GM18867 (cell line): ENCODE measurements around the gene C1orf226.
"Not testable (repeated sequence)": the region's sequence is repeated elsewhere in the genome, so short reads cannot be mapped to it uniquely, and the experiment has no call there.

ENCODE experiments used
- ATAC-seq: cut with Tn5 transposase; IDR thresholded peaks from one replicate; pipeline ENCODE4 v1.9.1; 2021; ENCODE audit warnings: mild to moderate bottlenecking, moderate library complexity; ENCODE audit not compliant: unreplicated experiment

Gene C1orf226, protein sequence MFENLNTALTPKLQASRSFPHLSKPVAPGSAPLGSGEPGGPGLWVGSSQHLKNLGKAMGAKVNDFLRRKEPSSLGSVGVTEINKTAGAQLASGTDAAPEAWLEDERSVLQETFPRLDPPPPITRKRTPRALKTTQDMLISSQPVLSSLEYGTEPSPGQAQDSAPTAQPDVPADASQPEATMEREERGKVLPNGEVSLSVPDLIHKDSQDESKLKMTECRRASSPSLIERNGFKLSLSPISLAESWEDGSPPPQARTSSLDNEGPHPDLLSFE

DNA sequence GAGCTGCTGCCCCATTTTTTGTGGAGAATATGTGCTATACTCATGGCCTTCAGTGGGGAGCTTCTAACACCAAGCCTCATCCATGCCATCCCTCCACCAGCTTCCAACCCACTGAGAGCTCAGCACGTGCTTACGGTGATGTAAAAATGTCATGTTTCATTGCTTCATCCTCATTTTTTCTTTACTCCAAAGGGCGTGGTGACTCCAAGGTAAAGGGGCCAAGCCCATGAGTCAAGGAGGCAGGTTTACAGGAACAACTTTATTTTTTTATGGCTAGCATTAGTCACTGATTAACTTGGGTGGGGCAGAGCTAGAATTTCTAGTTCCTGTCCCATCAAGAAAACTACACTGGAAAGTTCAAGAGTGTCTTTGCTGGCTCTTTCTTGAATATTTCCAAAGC is at the start of gene C1orf226:
Gene C1orf226, plus strand, starts transcription at position 346 of the 400 bp plus-strand sequence. CDS start 174 bp downstream, outside the sequence.
- ATAC-seq: no peak

DNA sequence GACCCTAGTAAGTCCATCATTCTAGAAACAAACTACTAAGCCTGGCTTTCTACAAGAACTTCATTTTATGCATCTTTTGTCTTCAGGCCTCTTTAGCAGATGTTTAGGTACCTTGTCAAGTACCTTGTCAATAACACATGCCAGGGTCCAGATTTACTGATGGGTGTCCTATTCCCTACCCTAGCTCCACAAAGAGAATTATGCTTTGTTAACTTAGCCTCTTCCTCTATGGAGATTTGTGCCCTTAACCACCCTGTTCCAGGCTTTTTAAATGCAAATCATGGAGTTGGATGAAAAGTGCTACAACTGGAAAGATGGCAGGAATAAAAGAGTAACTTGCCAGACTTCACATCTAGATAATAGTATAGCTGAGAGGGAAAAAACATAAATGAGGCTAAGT is 47.5 kb upstream of the C1orf226 start:
- no peak for ATAC-seq

DNA sequence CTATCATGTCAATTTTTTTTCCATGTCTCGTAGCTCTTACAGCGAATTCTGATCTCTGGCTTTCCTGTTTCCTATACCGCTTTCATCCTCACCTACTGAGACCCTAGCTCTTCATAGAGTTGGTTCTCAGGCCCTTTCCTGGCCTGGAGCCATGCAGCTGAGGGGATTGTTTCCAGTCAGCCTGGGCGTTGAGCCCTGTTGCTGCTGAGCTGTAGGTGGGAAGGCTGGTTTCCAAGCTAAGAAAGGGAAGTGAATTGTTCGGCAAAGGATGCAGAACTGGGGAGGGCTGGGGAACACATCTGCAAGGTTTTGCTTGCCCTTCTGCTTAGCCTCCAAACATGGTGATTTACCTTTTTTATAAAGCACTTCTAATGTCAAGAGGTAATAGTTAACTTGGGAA is 46.4 kb upstream of the C1orf226 start:
- no peak for ATAC-seq

DNA sequence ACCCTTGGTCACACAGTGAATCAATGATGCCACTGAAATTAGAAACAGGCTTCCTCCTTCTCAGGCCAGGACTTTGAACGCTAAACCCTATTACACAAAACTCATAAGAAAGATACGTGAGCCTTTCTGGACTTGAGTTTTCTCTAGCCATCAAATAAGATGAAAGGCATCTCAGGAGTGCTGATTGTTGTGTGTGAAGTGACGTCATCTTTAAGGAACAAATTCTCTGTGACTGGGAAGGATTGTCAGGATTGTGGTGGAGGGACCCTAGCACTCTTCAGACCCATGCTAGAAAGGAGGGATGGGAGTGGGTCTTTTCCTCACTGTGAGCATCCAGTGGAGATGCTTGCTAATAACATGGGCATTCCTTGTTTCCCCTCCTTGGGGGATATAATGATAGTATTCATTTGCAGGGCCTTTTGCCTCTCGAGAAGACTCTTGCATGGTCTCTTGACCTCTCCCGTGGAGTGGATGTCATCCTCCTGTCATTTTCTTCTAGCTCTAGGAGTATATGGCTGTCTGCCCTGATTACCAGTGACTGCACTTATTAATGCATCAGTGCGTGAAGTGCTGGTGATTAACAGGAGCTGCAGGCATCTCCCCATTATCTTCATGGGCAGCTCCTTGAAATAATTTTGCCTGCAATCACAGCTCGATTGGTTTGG is 44.8 kb upstream of the C1orf226 start:
- ATAC-seq: no peak

DNA sequence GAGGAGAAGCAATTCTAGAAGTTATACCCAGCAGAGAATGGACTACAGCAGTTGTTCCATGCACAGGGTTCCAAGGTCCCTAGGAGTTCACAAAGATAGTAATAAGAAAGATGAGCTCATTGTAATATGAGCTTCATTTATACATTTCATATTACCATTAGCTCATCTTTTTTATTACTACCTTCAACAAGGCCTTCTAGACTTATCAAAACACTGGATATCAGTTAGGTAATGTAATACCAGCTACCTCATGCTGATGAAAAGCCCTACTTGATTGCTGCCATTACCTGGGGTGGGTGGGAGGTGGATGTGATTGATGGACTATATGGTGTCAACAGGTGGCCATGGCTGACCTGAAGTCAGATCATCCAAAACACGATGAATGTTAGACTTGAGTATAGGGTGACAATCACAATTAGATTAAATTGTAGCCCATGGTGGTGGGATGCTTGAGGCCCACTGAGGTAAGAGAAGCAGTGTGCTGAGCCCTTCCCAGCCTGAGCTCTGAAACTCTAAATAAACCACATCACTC is 39.0 kb upstream of the C1orf226 start:
- ATAC-seq: no peak

DNA sequence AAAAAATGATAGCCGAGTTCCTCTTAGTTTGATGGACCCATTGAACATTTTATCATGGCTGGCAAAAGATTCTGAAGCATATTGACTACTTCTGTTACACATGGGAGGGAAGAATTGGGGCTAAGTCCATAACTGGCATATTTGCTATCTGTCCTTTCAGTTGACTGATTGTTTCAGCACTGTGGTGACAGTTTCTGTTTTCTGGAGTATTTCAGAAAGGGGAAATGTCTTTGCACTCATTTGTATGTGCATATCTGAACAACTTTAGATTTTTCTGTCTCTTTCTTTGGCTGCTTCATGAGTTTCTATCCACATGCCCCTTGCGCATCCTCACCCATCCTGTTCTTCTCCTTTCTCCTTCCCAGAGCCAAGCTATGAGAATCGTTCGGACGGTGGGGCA is 38.1 kb upstream of the C1orf226 start:
- no peak for ATAC-seq

DNA sequence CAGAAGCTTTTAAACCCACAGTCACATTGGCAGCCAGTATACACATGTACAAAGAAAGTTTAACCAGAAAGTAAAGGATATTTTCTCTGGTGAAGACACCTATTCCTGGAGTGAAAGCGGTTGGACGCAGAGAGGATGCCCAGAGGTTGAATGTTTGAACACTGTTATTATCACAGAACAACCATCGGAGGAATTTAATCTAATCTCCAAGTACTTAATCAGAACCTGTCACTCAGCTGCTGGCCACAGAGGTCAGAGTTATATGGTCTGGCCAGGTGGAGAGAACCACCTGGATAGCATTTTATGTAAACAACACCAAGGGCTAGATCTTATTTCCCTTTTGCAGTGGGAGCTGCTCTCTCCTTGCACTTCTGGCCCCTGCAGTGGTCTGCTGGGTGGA is 34.2 kb upstream of the C1orf226 start:
- ATAC-seq: no peak

DNA sequence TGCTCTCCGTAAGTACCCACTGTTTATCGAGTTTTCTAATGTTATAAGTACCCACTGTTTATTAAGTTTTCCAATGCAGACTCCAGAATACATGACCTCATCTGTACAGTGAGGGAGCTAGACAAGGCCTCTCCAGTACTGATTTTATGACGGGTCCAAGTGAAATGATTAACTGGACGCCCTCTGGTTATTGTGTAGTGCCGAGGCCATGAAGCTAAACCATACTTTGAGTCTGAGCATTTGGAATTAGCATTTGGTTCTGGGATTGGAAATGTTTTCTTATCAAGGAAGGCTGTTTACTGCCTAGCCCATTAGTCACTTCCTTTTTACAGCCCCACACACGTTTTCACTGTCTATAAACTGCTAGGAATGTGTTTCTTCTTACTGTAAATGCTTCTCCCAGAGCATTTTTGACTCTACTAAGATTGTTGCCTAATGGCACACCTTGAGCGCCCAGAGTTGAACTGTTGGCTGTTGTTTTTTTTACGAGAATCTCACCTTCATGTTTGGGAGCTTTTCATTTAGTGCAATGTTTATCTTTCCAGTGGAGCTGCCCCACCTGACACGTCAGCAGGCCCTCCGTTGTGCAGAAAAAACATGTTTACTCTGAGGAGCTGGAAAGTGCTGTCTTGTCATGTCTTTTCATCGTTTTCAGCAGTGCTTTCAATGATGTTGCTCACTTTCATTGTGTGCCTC is 31.7 kb upstream of the C1orf226 start:
- ATAC-seq: no peak

DNA sequence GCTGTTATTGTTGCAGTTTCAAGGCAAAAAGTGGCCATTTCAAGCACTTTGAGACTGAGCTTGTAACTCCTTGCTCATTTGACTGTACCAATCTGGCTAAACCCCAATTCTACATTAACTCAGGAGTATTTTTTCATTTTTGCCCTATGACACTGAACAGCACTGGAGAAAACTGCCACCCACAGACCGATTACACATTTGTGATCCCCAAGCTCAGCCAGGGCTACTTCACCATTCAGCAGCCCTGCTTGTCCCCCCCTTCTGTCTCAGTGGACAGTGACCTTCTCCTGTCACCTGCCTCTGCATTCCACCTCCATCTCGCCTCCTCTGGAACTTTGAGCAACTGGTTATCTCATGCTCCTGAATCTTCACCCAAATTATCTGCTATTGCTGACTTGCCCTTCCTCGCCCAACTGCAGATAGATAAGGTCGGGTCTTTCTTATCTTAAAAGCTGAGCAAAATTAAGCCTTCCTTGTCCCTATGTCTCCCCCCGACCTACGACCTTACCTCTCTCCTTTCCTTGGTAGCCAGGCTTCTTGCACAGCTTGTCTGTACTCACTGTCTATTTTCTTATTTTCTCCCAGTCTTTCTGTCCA is 30.2 kb upstream of the C1orf226 start:
- ATAC-seq: no peak

DNA sequence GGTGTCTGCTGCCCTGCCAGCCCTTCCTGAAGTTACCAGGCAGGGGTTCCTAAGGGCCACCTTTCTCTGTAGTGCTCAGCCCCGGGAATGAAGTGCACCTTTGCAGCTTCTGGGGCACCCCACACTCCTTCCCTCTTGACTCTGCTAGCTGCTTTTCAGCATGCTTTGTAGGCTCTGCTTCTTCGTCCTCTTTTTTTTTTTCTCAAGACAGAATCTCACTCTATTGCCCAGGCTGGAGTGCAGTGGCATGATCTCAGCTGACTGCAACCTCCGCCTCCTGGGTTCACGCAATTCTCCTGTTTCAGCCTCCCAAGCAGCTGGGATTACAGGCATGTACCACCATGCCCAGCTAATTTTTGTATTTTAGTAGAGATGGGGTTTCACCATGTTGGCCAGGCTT is 29.7 kb upstream of the C1orf226 start:
- ATAC-seq: not testable (repeated sequence)

DNA sequence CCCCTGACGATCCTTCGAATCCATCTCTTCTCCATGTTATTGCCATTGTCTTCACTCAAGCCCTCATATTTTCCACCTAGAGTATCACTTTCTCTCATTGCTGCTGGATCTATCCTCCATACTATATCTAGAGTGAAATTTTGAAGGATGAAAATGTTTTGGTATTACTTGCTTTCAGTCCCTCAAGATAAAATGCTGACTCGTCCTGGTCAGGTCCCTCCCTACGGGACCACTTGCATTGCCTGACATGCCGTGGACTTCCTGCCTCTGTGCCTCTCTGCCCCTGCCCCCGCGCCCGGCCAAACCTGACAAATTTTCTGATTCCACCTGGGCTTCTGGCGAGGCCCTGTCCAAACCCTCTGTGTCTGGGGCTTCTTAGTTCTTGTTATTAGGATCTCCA is 28.4 kb upstream of the C1orf226 start:
- no peak for ATAC-seq

DNA sequence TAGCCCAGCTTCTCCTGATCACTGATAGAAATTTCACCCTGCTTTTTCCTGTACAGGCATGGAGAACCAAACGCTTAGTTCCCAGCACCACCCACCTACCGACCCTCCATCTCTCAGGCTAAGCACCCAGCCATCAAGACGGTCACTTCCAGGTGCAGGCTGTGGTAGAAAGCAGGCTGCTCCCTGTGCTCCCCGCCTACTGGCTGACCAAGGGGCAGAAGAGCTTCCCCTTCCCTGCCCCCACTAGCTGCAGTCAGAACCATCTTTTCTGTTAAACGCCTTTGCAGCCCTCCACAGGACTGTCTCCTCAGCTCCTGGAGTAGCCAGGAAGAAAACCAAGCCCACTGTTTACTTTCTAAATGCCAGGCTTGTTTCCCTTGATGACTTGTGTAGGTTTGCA is 27.8 kb upstream of the C1orf226 start:
- no peak for ATAC-seq

DNA sequence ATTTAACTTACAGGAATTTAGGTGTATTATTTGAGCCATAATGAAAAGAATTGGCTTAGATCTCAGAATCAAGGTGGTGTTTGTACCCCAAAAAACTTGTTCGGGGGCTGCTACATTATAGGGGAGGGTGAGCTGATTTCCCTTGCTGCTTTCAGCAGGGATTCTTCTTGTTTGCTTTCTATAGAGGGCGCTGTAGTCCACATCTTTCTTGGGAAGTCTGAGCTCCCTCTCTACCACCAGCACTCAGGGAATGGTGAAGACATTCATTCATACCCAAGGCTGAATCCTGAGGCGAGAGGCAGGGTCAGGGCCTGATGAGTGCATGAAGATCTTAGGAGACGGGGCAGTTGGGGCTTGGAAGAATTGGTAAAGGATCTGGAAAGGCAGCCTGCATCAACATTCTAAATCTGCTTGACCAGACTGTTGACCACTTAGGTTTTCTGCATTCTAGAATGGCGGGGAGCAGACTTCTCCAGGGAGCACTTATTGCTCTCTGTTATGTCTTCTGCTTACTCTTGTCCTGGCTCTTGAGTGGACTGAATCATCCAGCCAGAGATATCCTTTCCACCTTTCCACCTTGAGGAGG is 23.8 kb upstream of the C1orf226 start:
- ATAC-seq: no peak

DNA sequence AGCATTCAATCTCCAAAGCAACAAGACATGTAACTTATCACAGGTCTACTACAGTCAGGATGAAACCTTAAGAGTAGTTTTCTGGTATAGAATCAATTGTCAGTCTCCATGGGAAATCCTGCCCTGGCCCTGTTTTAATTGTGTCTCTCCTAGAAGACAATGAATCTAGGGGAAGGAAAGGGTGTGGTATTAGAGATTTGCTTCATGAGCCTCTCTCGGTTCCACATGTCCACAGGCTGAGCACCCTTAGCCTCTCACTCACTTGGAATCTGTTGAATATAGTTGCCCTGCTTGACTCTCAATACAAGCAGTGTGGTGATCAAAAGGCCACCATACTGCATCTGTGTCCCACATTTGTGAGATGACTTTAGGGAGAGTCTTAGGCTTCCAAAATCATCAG is 22.6 kb upstream of the C1orf226 start:
- no peak for ATAC-seq

DNA sequence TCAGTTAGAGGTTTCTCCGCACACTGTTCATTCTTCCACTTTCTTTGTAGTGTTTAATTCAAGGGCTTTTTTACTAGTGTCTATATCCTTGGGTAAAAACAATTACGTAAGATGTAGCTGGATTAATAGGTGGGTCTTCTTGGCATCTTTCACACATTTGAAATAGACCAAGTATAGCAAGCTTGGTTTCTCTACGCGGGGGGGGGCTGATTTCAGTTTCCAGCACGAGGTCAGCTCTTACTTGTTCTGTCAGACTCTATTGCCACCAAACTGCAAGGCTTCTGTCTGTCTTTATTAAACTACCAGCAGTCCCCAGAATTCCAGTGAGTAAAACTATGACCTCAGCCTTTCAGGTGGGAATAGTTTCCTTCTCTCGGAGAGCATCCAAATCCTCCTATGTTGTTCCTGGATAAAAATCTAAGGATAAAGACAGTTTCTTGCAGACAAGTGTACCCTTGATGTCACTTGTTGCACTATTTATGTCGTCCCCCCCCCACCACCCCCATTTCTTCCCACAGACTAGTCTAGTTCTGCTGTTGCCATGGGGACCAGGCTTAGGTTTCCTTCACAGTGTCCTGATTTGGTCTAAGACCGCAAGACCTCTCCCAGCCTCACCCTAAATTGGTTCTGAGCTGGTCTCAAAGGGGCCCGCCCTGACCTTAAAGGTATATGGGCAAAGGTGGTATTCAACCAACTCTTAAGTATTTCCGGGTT is 21.8 kb upstream of the C1orf226 start:
- ATAC-seq: no peak

DNA sequence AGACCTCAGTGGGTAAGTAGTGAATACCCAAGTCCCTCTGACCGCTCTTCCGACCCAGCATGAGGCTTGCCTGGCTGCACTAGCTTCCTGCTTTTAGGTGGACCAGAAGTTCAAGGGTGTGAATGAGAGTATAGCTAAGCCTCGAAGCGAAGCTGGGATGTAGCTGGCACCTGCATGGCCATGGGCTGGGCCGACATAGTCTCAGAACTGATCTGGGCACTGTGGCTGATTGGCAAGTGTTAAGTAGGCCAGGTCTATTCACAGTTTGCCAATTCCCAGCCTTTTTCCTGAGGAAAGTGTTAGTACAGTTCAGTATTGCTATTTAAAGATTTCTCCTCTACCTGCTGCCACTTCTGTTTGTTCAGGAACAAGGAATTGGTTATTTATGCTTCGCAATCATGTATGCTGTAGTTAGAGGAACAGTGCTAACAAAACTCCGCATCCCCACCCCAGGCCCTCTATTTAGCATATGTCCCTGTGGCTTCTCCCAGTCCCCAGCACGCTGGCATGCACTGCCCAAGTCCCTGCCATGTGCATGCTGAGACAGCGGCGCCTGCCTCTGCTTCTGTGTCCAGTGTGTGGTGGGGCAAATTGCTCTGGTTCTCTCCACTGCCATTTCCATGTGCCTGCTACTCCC is 21.2 kb upstream of the C1orf226 start:
- ATAC-seq: no peak

DNA sequence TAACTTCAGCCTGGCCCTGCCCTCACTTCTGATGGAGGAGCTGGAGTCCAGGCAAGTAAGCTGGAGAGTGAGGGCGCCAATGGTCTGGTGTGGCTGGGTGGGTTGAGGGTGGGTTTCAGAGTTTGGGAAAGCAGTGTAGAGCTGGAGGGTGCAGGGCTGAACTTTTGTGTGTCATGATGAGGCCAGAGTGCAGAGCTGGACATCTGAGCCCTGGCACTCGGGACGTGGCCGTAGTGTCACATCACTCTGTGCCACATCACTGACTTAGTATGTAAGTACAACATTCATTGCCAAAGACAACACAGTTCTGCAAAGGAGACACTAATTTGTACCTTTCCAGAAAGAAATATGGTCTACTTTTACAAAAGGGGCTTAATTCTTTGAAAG is 20.7 kb upstream of the C1orf226 start:
- ATAC-seq: no peak

DNA sequence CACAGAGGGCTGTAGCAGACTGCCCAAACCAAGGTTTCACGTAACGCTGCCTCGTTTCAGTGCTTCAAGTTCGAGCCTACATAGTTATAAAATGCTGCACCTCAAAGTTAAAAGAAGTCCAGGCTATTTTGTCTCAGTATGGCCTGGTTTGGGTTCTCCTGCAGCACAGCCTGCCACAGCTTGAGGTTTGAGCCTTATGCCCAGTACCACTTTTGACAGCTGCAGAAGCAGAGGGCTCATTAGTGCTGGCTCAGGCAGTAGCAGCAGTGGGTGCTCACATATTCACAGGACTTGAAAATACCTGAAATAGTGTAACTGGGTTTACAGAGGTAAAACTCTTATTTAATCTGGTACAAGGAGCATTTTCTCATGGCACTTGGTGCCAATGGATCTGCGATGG is 20.2 kb upstream of the C1orf226 start:
- ATAC-seq: peak; percentile 23

DNA sequence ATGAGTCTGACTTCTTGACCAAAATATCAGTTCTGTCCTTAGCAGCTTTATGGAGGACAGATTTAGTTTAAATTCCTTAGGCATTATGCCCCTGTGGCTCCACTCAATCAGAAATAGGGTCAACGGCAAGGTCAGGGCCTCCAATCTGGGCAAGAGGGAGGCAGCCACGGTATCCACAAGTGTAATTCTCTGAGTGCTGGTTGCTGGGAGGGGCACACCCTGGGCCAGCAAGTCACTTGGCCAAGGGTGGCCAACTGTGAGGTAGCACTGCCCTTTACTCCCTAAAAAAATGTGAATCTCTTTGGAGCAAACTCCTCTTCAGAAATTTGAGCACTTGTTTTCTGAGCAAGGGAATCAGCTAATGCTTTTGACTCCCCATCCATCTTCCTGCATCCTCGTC is 17.7 kb upstream of the C1orf226 start:
- ATAC-seq: no peak

DNA sequence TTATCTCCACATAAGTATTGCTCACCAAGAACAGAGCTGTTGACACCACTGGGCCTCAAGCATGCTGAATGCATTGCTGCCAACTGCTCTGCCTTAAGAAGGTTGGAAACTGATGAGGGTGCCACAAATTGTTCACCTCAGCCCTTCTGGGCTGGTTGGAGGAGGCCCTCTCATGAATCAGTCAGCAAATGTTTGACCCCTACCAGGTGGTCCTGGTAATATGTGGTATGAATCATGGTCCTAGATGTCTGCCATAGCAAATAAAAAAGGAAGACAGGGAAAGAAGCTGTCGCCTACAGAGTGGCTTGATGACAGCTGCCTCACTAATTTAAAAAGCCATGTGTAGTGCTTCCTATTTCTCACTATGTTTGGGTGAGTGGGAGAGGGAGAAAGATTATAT is 17.0 kb upstream of the C1orf226 start:
- no peak for ATAC-seq
